Esophagus muscularis mucosa (tissue), 4 donors: Measurements from ENCODE around the gene PCID2.

Experiments
- EP300 ChIP-seq: sonication (generic); formaldehyde crosslinking; IDR thresholded peaks from one replicate; pipeline ENCODE4 v1.6.1; 2017; ENCODE audit warnings: antibody characterized with exemption
- POLR2A ChIP-seq: fragments of 450-650 bp; IDR thresholded peaks from one replicate; pipeline ENCODE4 v1.6.1; 2017; ENCODE audit warnings: antibody characterized with exemption, moderate library complexity, mild to moderate bottlenecking, low read depth
- POLR2AphosphoS5 ChIP-seq, 2 donors: sonication (generic); formaldehyde crosslinking; IDR thresholded peaks; one replicate each; pipeline ENCODE4 v1.6.1; 2017; ENCODE audit warnings: antibody characterized with exemption in 2 of 2
- TF ChIP-seq, protein P1 (sequence below), 3 experiments: fragments of 200-600 bp in 2 of 3; fragments of 450-650 bp in 1 of 3; sonication (generic) in 2 of 3; IDR thresholded peaks; one replicate each; pipeline ENCODE4 v1.5.1; 2017 to 2019; ENCODE audit warnings: antibody characterized with exemption in 3 of 3, mild to moderate bottlenecking in 2 of 3, moderate library complexity in 1 of 3

DNA sequence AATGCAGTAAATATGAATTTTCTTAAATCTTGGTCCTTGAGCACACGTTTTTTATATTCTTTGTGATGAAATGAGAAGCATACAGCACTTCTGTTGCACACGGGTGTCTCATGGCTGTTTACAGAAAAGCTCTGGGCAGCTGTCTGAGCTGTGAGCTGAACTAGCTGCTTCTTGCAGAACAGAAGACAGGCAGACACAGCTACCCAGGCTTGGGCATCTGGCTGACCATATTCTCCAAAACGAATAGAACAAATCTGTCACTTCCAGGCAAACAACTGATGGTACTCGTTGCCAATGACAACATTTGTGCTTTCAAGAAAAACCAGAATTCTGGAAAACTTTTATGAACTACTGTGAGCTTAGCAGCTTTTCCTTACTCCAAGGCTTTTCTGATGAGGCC lies 16.2 kb downstream of the PCID2 start:
- TF ChIP-seq, protein P1, sequence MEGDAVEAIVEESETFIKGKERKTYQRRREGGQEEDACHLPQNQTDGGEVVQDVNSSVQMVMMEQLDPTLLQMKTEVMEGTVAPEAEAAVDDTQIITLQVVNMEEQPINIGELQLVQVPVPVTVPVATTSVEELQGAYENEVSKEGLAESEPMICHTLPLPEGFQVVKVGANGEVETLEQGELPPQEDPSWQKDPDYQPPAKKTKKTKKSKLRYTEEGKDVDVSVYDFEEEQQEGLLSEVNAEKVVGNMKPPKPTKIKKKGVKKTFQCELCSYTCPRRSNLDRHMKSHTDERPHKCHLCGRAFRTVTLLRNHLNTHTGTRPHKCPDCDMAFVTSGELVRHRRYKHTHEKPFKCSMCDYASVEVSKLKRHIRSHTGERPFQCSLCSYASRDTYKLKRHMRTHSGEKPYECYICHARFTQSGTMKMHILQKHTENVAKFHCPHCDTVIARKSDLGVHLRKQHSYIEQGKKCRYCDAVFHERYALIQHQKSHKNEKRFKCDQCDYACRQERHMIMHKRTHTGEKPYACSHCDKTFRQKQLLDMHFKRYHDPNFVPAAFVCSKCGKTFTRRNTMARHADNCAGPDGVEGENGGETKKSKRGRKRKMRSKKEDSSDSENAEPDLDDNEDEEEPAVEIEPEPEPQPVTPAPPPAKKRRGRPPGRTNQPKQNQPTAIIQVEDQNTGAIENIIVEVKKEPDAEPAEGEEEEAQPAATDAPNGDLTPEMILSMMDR (IDR thresholded peaks at IDR 0.05): no peak
- TF ChIP-seq POLR2AphosphoS5 (IDR thresholded peaks at IDR 0.05) (no peak), EP300 (no peak), POLR2A (no peak)
